OCI-LY3 (cell line): Measurements from ENCODE around the gene HLA-DQB1.
A peak's percentile ranks its signal among the peaks of the same experiment; 100 is the strongest.

Source experiments
- H2AFZ ChIP-seq: fragments of 200-600, 300-600 bp; shearing (Covaris generic); 2 replicates; pipeline ENCODE4 v1.6.0; 2014; ENCODE audit warnings: antibody characterized with exemption, low read depth, low read length
- H3K27ac ChIP-seq: fragments of 200-600, 300-600 bp; sonication (generic); 2 replicates; pipeline ENCODE4 v1.5.1; 2014; ENCODE audit warnings: mild to moderate bottlenecking, low read length, moderate library complexity, mixed read lengths
- H3K27me3 ChIP-seq: fragments of 200-600, 300-600 bp; sonication (generic); 2 replicates; pipeline ENCODE4 v1.6.1; 2014; ENCODE audit warnings: low read depth, low read length, mixed read lengths
- H3K36me3 ChIP-seq: fragments of 200-600, 300-600 bp; sonication (generic); replicated peaks from 2 replicates; pipeline ENCODE3; 2014; ENCODE audit warnings: low read depth, low read length, mixed read lengths
- H3K4me1 ChIP-seq: fragments of 300-600, 200-600 bp; sonication (generic); 2 replicates; pipeline ENCODE4 v1.6.1; 2014; ENCODE audit warnings: low read length, mixed read lengths
- H3K4me2 ChIP-seq: fragments of 200-600, 300-600 bp; sonication (generic); 2 replicates; pipeline ENCODE4 v1.6.1; 2014; ENCODE audit warnings: low read length, mixed read lengths
- H3K4me3 ChIP-seq: fragments of 300-600, 200-600 bp; sonication (generic); 2 replicates; pipeline ENCODE4 v1.5.1; 2014; ENCODE audit warnings: antibody characterized with exemption, mild to moderate bottlenecking, low read length, moderate library complexity
- H3K79me2 ChIP-seq: fragments of 300-600, 200-600 bp; shearing (Covaris generic); 2 replicates; pipeline ENCODE4 v1.6.1; 2014; ENCODE audit warnings: mild to moderate bottlenecking, low read length, mixed read lengths
- H3K9ac ChIP-seq: fragments of 300-600, 200-600 bp; shearing (Covaris generic); 2 replicates; pipeline ENCODE4 v1.6.0; 2014; ENCODE audit warnings: mild to moderate bottlenecking, low read length, moderate library complexity
- H3K9me3 ChIP-seq: fragments of 200-600, 300-600 bp; shearing (Covaris generic); 2 replicates; pipeline ENCODE4 v1.6.1; 2014; ENCODE audit warnings: low read length, mixed read lengths; ENCODE audit not compliant: insufficient read depth
- H4K20me1 ChIP-seq: fragments of 200-600, 300-600 bp; sonication (generic); 2 replicates; pipeline ENCODE4 v1.6.1; 2016; ENCODE audit warnings: low read length, mixed read lengths; ENCODE audit not compliant: insufficient read depth
- EZH2phosphoT487 ChIP-seq: fragments of 200-600 bp; shearing (Covaris generic); IDR thresholded peaks from 2 replicates; pipeline ENCODE4 v1.6.1; 2018; ENCODE audit warnings: antibody characterized with exemption, mixed run types, low read depth
- TF ChIP-seq, protein P1 (sequence below): fragments of 200-600, 300-600 bp; sonication (generic); IDR thresholded peaks from 2 replicates; pipeline ENCODE4 v1.5.1; 2014; ENCODE audit warnings: antibody characterized with exemption, low read length, low read depth

The HLA-DQB1 gene

GRCh38 chr6:32689531-32690501, 23.4 kb upstream of the HLA-DQB1 start:
- Histone ChIP-seq H4K20me1 (no peaks in the 10 kb centered on the region), H3K4me3 (peak overlapping the region; percentile 62), H2AFZ (no peak overlapping the region), H3K27me3 (no peaks in the 10 kb centered on the region), H3K36me3 (no peaks in the 10 kb centered on the region), H3K9ac (peak overlapping the region; percentile 73), H3K4me1 (peaks cover 68% of the 10 kb centered on the region), H3K4me2 (peak overlapping the region; percentile 76), H3K79me2 (no peaks in the 10 kb centered on the region), H3K27ac (peak overlapping the region; percentile 92), H3K9me3 (no peaks in the 10 kb centered on the region)
- TF ChIP-seq, protein P1, sequence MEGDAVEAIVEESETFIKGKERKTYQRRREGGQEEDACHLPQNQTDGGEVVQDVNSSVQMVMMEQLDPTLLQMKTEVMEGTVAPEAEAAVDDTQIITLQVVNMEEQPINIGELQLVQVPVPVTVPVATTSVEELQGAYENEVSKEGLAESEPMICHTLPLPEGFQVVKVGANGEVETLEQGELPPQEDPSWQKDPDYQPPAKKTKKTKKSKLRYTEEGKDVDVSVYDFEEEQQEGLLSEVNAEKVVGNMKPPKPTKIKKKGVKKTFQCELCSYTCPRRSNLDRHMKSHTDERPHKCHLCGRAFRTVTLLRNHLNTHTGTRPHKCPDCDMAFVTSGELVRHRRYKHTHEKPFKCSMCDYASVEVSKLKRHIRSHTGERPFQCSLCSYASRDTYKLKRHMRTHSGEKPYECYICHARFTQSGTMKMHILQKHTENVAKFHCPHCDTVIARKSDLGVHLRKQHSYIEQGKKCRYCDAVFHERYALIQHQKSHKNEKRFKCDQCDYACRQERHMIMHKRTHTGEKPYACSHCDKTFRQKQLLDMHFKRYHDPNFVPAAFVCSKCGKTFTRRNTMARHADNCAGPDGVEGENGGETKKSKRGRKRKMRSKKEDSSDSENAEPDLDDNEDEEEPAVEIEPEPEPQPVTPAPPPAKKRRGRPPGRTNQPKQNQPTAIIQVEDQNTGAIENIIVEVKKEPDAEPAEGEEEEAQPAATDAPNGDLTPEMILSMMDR, result no peak
- TF ChIP-seq EZH2phosphoT487, result no peak

DNA sequence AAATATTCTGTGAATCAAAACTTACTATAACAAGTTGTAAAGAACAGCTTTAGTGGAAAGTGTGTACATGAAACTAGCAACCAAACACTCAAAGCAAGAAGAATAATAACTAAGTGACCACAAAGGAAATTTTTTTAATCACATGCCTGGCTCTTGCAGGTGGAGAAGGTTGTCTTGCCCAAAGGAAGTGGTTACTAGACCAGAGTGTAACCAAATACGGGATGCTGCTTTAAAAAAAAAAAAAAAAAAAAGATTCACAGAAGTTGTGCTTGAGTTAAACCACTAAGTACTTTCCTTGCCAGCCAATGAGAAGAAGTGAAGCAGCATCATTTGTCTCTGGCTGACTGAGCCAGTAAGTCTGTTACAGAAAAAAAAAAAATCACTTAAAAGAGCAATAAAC, 19.1 kb upstream of the HLA-DQB1 start:
- peak overlapping the region; percentile 60 for H3K4me3 ChIP-seq
- no peak overlapping the region for H2AFZ ChIP-seq
- peak overlapping the region; percentile 82 for H3K27ac ChIP-seq
- no peaks in the 10 kb centered on the region for H3K27me3 ChIP-seq
- no peaks in the 10 kb centered on the region for H3K79me2 ChIP-seq
- H3K36me3 ChIP-seq, result no peaks in the 10 kb centered on the region
- H3K4me2 ChIP-seq, result peak overlapping the region; percentile 73
- peaks cover 53% of the 10 kb centered on the region for H3K4me1 ChIP-seq
- H3K9ac ChIP-seq, result peak overlapping the region; percentile 52
- TF ChIP-seq, protein P1, result no peak
- TF ChIP-seq EZH2phosphoT487, result no peak
- H4K20me1 ChIP-seq, result no peaks in the 10 kb centered on the region
- no peaks in the 10 kb centered on the region for H3K9me3 ChIP-seq

- Histone ChIP-seq H3K4me3 (no peak overlapping the region), H3K79me2 (no peaks in the 10 kb centered on the region), H3K36me3 (no peaks in the 10 kb centered on the region), H3K4me2 (no peak overlapping the region), H3K9ac (no peak overlapping the region), H2AFZ (no peak overlapping the region), H3K4me1 (peaks cover 53% of the 10 kb centered on the region), H3K9me3 (no peaks in the 10 kb centered on the region), H4K20me1 (no peaks in the 10 kb centered on the region), H3K27ac (no peak overlapping the region), H3K27me3 (no peaks in the 10 kb centered on the region)
- TF ChIP-seq EZH2phosphoT487, result no peak
- TF ChIP-seq, protein P1, result no peak
Observed at GRCh38 chr6:32684246-32684645, 17.8 kb upstream of the HLA-DQB1 start.

- H3K4me3 ChIP-seq, result no peak overlapping the region; the same call in 1 of the 2 replicates
- no peaks in the 10 kb centered on the region for H3K27me3 ChIP-seq
- H3K4me1 ChIP-seq, result peaks cover 16% of the 10 kb centered on the region
- H3K36me3 ChIP-seq, result no peaks in the 10 kb centered on the region
- TF ChIP-seq EZH2phosphoT487, result no peak
- TF ChIP-seq, protein P1, result no peak
- H3K4me2 ChIP-seq, result peak overlapping the region; percentile 40
- H3K9ac ChIP-seq, result no peak overlapping the region
- no peaks in the 10 kb centered on the region; the same call in 1 of the 2 replicates for H3K9me3 ChIP-seq
- no peaks in the 10 kb centered on the region for H3K79me2 ChIP-seq
- H4K20me1 ChIP-seq, result no peaks in the 10 kb centered on the region
- H3K27ac ChIP-seq, result no peak overlapping the region
- H2AFZ ChIP-seq, result no peak overlapping the region
Observed at GRCh38 chr6:32680055-32680454, 13.6 kb upstream of the HLA-DQB1 start.
